Loucy (cell line): ENCODE results near the gene ETFBKMT.

ENCODE experiments used
- EZH2phosphoT487 ChIP-seq: fragments of 200-600 bp; IDR thresholded peaks from 2 replicates; pipeline ENCODE4 v1.6.1; 2018; ENCODE audit warnings: antibody characterized with exemption, mild to moderate bottlenecking, moderate library complexity, borderline replicate concordance
- TF ChIP-seq, protein P1 (sequence below): fragments of 200-600 bp; sonication (generic); conservative IDR thresholded peaks from 2 replicates; pipeline ENCODE4 v1.5.1; 2014; ENCODE audit warnings: mild to moderate bottlenecking, antibody characterized with exemption, low read length

DNA sequence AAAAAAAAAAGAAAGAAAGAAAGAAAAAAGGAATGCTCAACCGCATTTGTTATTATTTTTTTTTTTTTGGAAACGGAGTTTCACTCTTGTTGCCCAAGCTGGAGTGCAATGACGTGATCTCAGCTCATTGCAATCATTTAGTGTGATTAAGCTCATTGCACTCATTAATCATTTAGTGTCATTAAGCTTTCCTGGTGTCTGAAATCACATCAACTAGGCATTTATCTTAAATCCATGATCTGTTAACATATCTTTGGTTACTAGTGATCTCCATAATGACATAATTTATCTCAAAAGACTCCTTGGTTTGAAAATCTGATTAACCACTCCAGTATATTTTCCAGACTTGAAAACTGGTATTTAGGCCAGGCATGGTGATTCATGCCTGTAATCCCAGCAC lies 26.3 kb downstream of the ETFBKMT start:
- TF ChIP-seq, protein P1, sequence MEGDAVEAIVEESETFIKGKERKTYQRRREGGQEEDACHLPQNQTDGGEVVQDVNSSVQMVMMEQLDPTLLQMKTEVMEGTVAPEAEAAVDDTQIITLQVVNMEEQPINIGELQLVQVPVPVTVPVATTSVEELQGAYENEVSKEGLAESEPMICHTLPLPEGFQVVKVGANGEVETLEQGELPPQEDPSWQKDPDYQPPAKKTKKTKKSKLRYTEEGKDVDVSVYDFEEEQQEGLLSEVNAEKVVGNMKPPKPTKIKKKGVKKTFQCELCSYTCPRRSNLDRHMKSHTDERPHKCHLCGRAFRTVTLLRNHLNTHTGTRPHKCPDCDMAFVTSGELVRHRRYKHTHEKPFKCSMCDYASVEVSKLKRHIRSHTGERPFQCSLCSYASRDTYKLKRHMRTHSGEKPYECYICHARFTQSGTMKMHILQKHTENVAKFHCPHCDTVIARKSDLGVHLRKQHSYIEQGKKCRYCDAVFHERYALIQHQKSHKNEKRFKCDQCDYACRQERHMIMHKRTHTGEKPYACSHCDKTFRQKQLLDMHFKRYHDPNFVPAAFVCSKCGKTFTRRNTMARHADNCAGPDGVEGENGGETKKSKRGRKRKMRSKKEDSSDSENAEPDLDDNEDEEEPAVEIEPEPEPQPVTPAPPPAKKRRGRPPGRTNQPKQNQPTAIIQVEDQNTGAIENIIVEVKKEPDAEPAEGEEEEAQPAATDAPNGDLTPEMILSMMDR = no peak
- no peak for TF ChIP-seq EZH2phosphoT487
